ENCODE results near the gene COA8.

COA8 gene

GRCh38 chr14:103630364-103631108 lies 67.8 kb downstream of the COA8 start:
- no peak for TF ChIP-seq CTCF (IDR thresholded peaks at IDR 0.05; ENCODE audit: insufficient read depth, missing control alignments)
- DNase-seq (ENCODE audit: insufficient read length, low spot score) = no peak
- FAIRE-seq = no peak

GRCh38 chr14:103633391-103633790 lies 70.6 kb downstream of the COA8 start:
- FAIRE-seq = no peak
- DNase-seq (ENCODE audit: insufficient read length, low spot score) = no peak
- no peak for TF ChIP-seq CTCF (IDR thresholded peaks at IDR 0.05; ENCODE audit: insufficient read depth, missing control alignments)

- no peak for TF ChIP-seq CTCF (IDR thresholded peaks at IDR 0.05; ENCODE audit: insufficient read depth, missing control alignments)
- FAIRE-seq = no peak
- no peak for DNase-seq (ENCODE audit: insufficient read length, low spot score)
Measured at GRCh38 chr14:103634156-103634555, 71.4 kb downstream of the COA8 start.

GRCh38 chr14:103638594-103638993 lies 75.8 kb downstream of the COA8 start:
- DNase-seq (ENCODE audit: insufficient read length, low spot score) = no peak
- FAIRE-seq = no peak
- no peak for TF ChIP-seq CTCF (IDR thresholded peaks at IDR 0.05; ENCODE audit: insufficient read depth, missing control alignments)

Measured in D721Med (cell line).